GM12878 (cell line): Measurements from ENCODE around the gene ADAMTS19. TPM values are rescaled to one million over a fixed set of nuclear protein-coding genes. Genes with fewer than 3 reads are reported as not detected.

Experiments used
- ATAC-seq: fragments of 200-7000 bp; cut with Tn5 transposase; 3 replicates; pipeline ENCODE4 v1.9.1; 2020; ENCODE audit warnings: mild to moderate bottlenecking, moderate library complexity
- BruUV-seq: library from RNA; stranded (reverse); fragments of 400-500 nt; replicated peaks from 2 replicates; lab custom pipeline; 2021; lab: Mats Ljungman, UMichigan
- CTCF ChIA-PET: fragments of 300-600 bp; sonication (Branson Sonifier 250); formaldehyde crosslinking; extraction: SDS; loops from one replicate; lab custom pipeline; 2021; ENCODE audit warnings: inconsistent platforms; lab: Yijun Ruan, JAX
- POLR2A ChIA-PET: fragments of 350-600 bp; formaldehyde crosslinking; extraction: SDS; loops from one replicate; lab custom pipeline; 2021; ENCODE audit warnings: inconsistent platforms; lab: Charles Lee
- RAD21 ChIA-PET: fragments of 300-600 bp; sonication (Branson Sonifier 250); formaldehyde crosslinking; loops from one replicate; lab custom pipeline; 2023; ENCODE audit warnings: antibody characterized with exemption; ENCODE audit not compliant: unreplicated experiment; lab: Charles Lee
- SMC1A ChIA-PET: fragments of 300-600 bp; sonication (Branson Sonifier 250); formaldehyde crosslinking; loops from one replicate; lab custom pipeline; 2023; ENCODE audit not compliant: unreplicated experiment, uncharacterized antibody; lab: Charles Lee
- DNase-seq: peaks from one replicate; pipeline ENCODE4 v3.0.0-alpha.2; 2011; ENCODE audit warnings: low read depth, low spot score
- FAIRE-seq: peaks from 3 replicates; lab custom pipeline; 2011; peaks lifted over from hg19 to GRCh38; lab: Jason Lieb, UNC
- H2AFZ ChIP-seq: 2 replicates; pipeline ENCODE4 v1.6.0; 2011; ENCODE audit warnings: low read depth, low read length, control low read depth; ENCODE audit not compliant: control insufficient read depth
- H3K27ac ChIP-seq: 2 replicates; pipeline ENCODE4 v1.5.1; 2011; ENCODE audit warnings: control low read depth; ENCODE audit not compliant: control insufficient read depth, insufficient read depth
- H3K27me3 ChIP-seq, 2 experiments: replicated peaks in 1 of 2; 2 replicates each; pipeline versions ENCODE4 v1.6.0 to v1.6.1; 2011; ENCODE audit warnings: low read length in 1 of 2; ENCODE audit not compliant: control insufficient read depth in 2 of 2, insufficient read depth in 2 of 2
- H3K36me3 ChIP-seq, 2 experiments: 2 replicates each; pipeline ENCODE4 v1.5.1; 2011; ENCODE audit warnings: low read length in 1 of 2; ENCODE audit not compliant: control insufficient read depth in 2 of 2, insufficient read depth in 2 of 2
- H3K4me1 ChIP-seq: 2 replicates; pipeline ENCODE4 v1.6.1; 2011; ENCODE audit warnings: mild to moderate bottlenecking, low read length, moderate library complexity, mixed read lengths; ENCODE audit not compliant: control insufficient read depth, insufficient read depth
- H3K4me2 ChIP-seq: 2 replicates; pipeline ENCODE4 v1.6.0; 2011; ENCODE audit warnings: control low read depth; ENCODE audit not compliant: control insufficient read depth, insufficient read depth
- H3K4me3 ChIP-seq: fragments of 200-600 bp; sonication (generic); 2 replicates; pipeline ENCODE4 v1.5.1; 2016
- H3K79me2 ChIP-seq: 2 replicates; pipeline ENCODE4 v1.6.0; 2011; ENCODE audit warnings: low read length; ENCODE audit not compliant: control insufficient read depth, insufficient read depth
- H3K9ac ChIP-seq: 2 replicates; pipeline ENCODE4 v1.8.0; 2011; ENCODE audit warnings: low read length, control low read depth, mixed read lengths; ENCODE audit not compliant: control insufficient read depth, insufficient read depth
- H3K9me3 ChIP-seq: replicated peaks from 3 replicates; pipeline ENCODE4 v1.5.1; 2011; ENCODE audit warnings: mild to moderate bottlenecking, low read length; ENCODE audit not compliant: control insufficient read depth, insufficient read depth
- H4K20me1 ChIP-seq: 2 replicates; pipeline ENCODE4 v1.6.0; 2011; ENCODE audit not compliant: control insufficient read depth, insufficient read depth
- ATF7 ChIP-seq: fragments of 450-650 bp; IDR thresholded peaks from 2 replicates; pipeline ENCODE4 v1.6.1; 2016; ENCODE audit warnings: low read depth, mild to moderate bottlenecking
- E2F8 ChIP-seq: fragments of 450-650 bp; IDR thresholded peaks from 2 replicates; pipeline ENCODE4 v1.6.1; 2018; ENCODE audit warnings: mild to moderate bottlenecking, low read depth, moderate library complexity; ENCODE audit not compliant: partially characterized antibody
- ESRRA ChIP-seq: IDR thresholded peaks from 2 replicates; pipeline ENCODE4 v1.6.1; 2012; ENCODE audit warnings: mild to moderate bottlenecking, low read length, improper control_type of control experiment
- FOS ChIP-seq: IDR thresholded peaks from 3 replicates; pipeline ENCODE4 v1.6.1; 2011; ENCODE audit warnings: borderline replicate concordance; ENCODE audit not compliant: insufficient read length; ENCODE audit errors: extremely low read depth
- JUNB ChIP-seq: IDR thresholded peaks from 2 replicates; pipeline ENCODE4 v1.6.1; 2016; ENCODE audit warnings: antibody characterized with exemption, mild to moderate bottlenecking
- POLR2AphosphoS2 ChIP-seq: IDR thresholded peaks from 2 replicates; pipeline ENCODE4 v1.6.1; 2011; ENCODE audit warnings: low read depth, mild to moderate bottlenecking, low read length, improper control_type of control experiment, moderate library complexity
- RAD51 ChIP-seq: fragments of 450-650 bp; IDR thresholded peaks from 2 replicates; pipeline ENCODE4 v1.6.1; 2016; ENCODE audit warnings: moderate library complexity, mild to moderate bottlenecking, inconsistent platforms
- SIN3A ChIP-seq: IDR thresholded peaks from 2 replicates; pipeline ENCODE4 v1.6.1; 2012; ENCODE audit warnings: low read depth, low read length, improper control_type of control experiment
- WGBS: methylation state at CpG from one replicate; pipeline ENCODE4 v1.1.6; 2016; ENCODE audit warnings: low lambda C conversion rate; ENCODE audit not compliant: insufficient replicate concordance, insufficient coverage; ENCODE audit errors: missing lambda C conversion rate; 5-methylcytosine and 5-hydroxymethylcytosine counted together
- in situ Hi-C: fragments of 300-500 bp; cut with MboI; formaldehyde crosslinking; loops from 9 replicates; pipeline ENCODE4 v1.14.3; 2018; ENCODE audit warnings: mixed read lengths
- intact Hi-C: fragments of 100-400 bp; cut with micrococcal nuclease; formaldehyde crosslinking; loops from one replicate; pipeline ENCODE4 v1.14.2; 2022; ENCODE audit not compliant: unreplicated experiment
- polyA plus RNA-seq, 11 experiments: library from polyadenylated mRNA; depleted of rRNA in 4 of 11; unstranded in 6 of 11; stranded (reverse) in 5 of 11; fragments of >200 nt; fragmentation: Nextera tagmentation in 4 of 11; fragmentation: Illumina TruSeq in 1 of 11; extraction: Ambion mirVana in 4 of 11; extraction: Trizol in 1 of 11; gene quantifications; 1 replicate in 1 of 11; 2 replicates in 10 of 11; pipeline versions ENCODE4 v1.2.1 to v1.2.3, GENCODE V29; 2011 to 2016; ENCODE audit warnings: inconsistent platforms in 2 of 11, missing spikeins in 2 of 11, low read depth in 1 of 11
- total RNA-seq, 4 experiments: library from RNA; depleted of rRNA in 3 of 4; stranded (reverse); fragments of >200 nt in 3 of 4; fragmentation: Illumina TruSeq in 1 of 4; extraction: Trizol in 1 of 4; gene quantifications; 2 replicates each; pipeline versions ENCODE4 v1.2.1 to v1.2.3, GENCODE V29; 2013 to 2021

The ADAMTS19 gene
- total and polyA plus RNA-seq, 10 of the 15 experiments (the other 5 are each of a cell fraction or from before 2014, with no cell fraction given), result not detected

- no peaks in the 10 kb centered on the region for H3K27me3 ChIP-seq
- POLR2A ChIA-PET, result no interaction called here
- H4K20me1 ChIP-seq, result no peaks in the 10 kb centered on the region
- no peaks in the 10 kb centered on the region for H3K36me3 ChIP-seq
- FAIRE-seq (no peak), ATAC-seq (no peak), DNase-seq (no peak)
- in situ Hi-C loops (no loop called here), intact Hi-C loops (no loop called here)
- no peak overlapping the region for H3K4me2 ChIP-seq
- RAD21 ChIA-PET, result no interaction called here
- WGBS, result 4% methylated on average over 2 of the region's 2 CpGs
- no peak overlapping the region for H2AFZ ChIP-seq
- CTCF ChIA-PET, result interaction anchor here (2.0 kb wide), 1 partner anchor 12 kb away, joined by 5 read pairs; no protein-coding TSS in a partner anchor
- SMC1A ChIA-PET, result no interaction called here
- no peaks in the 10 kb centered on the region for H3K9me3 ChIP-seq
- TF ChIP-seq FOS, result no peak
- no peak for TF ChIP-seq ESRRA
- TF ChIP-seq RAD51, result no peak
- TF ChIP-seq E2F8, result no peak
- no peak for TF ChIP-seq JUNB
- TF ChIP-seq SIN3A, result no peak
- TF ChIP-seq POLR2AphosphoS2, result no peak
- TF ChIP-seq ATF7, result no peak
- H3K9ac ChIP-seq, result no peak overlapping the region
- H3K79me2 ChIP-seq, result no peaks in the 10 kb centered on the region
- no peak overlapping the region for H3K27ac ChIP-seq
- no peaks in the 10 kb centered on the region for H3K4me1 ChIP-seq
- no peak overlapping the region for H3K4me3 ChIP-seq
- BruUV-seq, result no TSS peak
Measured at GRCh38 chr5:129653057-129653375, 192.9 kb downstream of the ADAMTS19 start.
